GM12865 (cell line): ENCODE data around the gene SPTLC3.

Experiments
- DNase-seq: peaks from one replicate; pipeline ENCODE4 v3.0.0; 2010; ENCODE audit warnings: low read depth
- H3K4me3 ChIP-seq: 2 replicates; pipeline ENCODE4 v1.5.1; 2011; ENCODE audit warnings: mild to moderate bottlenecking, low read depth, low read length, control low read depth
- CTCF ChIP-seq: IDR thresholded peaks from 2 replicates; pipeline ENCODE4 v1.5.1; 2011; ENCODE audit warnings: low read length, control low read depth, low read depth, inconsistent platforms; ENCODE audit not compliant: insufficient read depth; ENCODE audit errors: missing control alignments

SPTLC3 gene

GRCh38 chr20:13028673-13029072 is 19.9 kb downstream of the SPTLC3 start:
- TF ChIP-seq CTCF: no peak
- no peak overlapping the region for H3K4me3 ChIP-seq
- no peak for DNase-seq

- H3K4me3 ChIP-seq: no peak overlapping the region
- no peak for DNase-seq
- TF ChIP-seq CTCF: no peak
These were observed 21.1 kb downstream of the SPTLC3 start for GRCh38 chr20:13029687-13030375.

- DNase-seq: no peak
- no peak for TF ChIP-seq CTCF
These were observed 23.0 kb downstream of the SPTLC3 start for GRCh38 chr20:13031751-13032150.

GRCh38 chr20:13034115-13034514 is 25.3 kb downstream of the SPTLC3 start:
- H3K4me3 ChIP-seq: no peak overlapping the region
- TF ChIP-seq CTCF: no peak
- DNase-seq: no peak

More at GRCh38 chr20:13031751-13032150, 23.0 kb downstream of the SPTLC3 start:
- no peak overlapping the region for H3K4me3 ChIP-seq

- DNase-seq: no peak
These were observed 26.2 kb downstream of the SPTLC3 start for GRCh38 chr20:13034936-13035335.

GRCh38 chr20:13035399-13036152 is 26.8 kb downstream of the SPTLC3 start:
- no peak for DNase-seq
- no peak for TF ChIP-seq CTCF
- no peak overlapping the region for H3K4me3 ChIP-seq

More at GRCh38 chr20:13034936-13035335, 26.2 kb downstream of the SPTLC3 start:
- no peak overlapping the region for H3K4me3 ChIP-seq
- no peak for TF ChIP-seq CTCF
